ENCODE results near the gene B4GALT1.

The B4GALT1 gene

GRCh38 chr9:33125871-33126823, 41.0 kb downstream of the B4GALT1 start:
- no peak for TF ChIP-seq CTCF (IDR thresholded peaks at IDR 0.05; ENCODE audit: low read depth, low read length)
- H3K4me3 ChIP-seq (ENCODE audit: low read depth, low read length) = no peak overlapping the region
- in situ Hi-C loops (cut with HindIII; ENCODE audit: low sequenced_read_pairs) = no loop called here
- DNase-seq (ENCODE audit: low read depth, low spot score) = no peak

- DNase-seq (ENCODE audit: low read depth, low spot score) = no peak
- no peak overlapping the region for H3K4me3 ChIP-seq (ENCODE audit: low read depth, low read length)
- no peak for TF ChIP-seq CTCF (IDR thresholded peaks at IDR 0.05; ENCODE audit: low read depth, low read length)
- in situ Hi-C loops (cut with HindIII; ENCODE audit: low sequenced_read_pairs) = no loop called here
Measured at GRCh38 chr9:33125461-33125860, 41.7 kb downstream of the B4GALT1 start.

- DNase-seq (ENCODE audit: low read depth, low spot score) = no peak
- H3K4me3 ChIP-seq (ENCODE audit: low read depth, low read length) = no peak overlapping the region
- in situ Hi-C loops (cut with HindIII; ENCODE audit: low sequenced_read_pairs) = no loop called here
- no peak for TF ChIP-seq CTCF (IDR thresholded peaks at IDR 0.05; ENCODE audit: low read depth, low read length)
Measured at GRCh38 chr9:33124751-33125381, 42.3 kb downstream of the B4GALT1 start.

GRCh38 chr9:33124046-33124445, 43.1 kb downstream of the B4GALT1 start:
- no peak for DNase-seq (ENCODE audit: low read depth, low spot score)
- TF ChIP-seq CTCF (IDR thresholded peaks at IDR 0.05; ENCODE audit: low read depth, low read length) = no peak
- no peak overlapping the region for H3K4me3 ChIP-seq (ENCODE audit: low read depth, low read length)
- in situ Hi-C loops (cut with HindIII; ENCODE audit: low sequenced_read_pairs) = no loop called here

- no peak for DNase-seq (ENCODE audit: low read depth, low spot score)
- H3K4me3 ChIP-seq (ENCODE audit: low read depth, low read length) = no peak overlapping the region
- in situ Hi-C loops (cut with HindIII; ENCODE audit: low sequenced_read_pairs) = no loop called here
Measured at GRCh38 chr9:33123407-33124031, 43.6 kb downstream of the B4GALT1 start.

More at GRCh38 chr9:33123407-33124031, 43.6 kb downstream of the B4GALT1 start:
- no peak for TF ChIP-seq CTCF (IDR thresholded peaks at IDR 0.05; ENCODE audit: low read depth, low read length)

Data from astrocyte of the spinal cord (primary cell).